Neural progenitor cell (in vitro differentiated cells): ENCODE measurements around the gene SPAG9. TPM values are rescaled to one million over a fixed set of nuclear protein-coding genes. Genes with fewer than 3 reads are reported as not detected.

Experiments used
- DNase-seq: peaks from one replicate; pipeline ENCODE4 v3.0.0-alpha.2; 2016; ENCODE audit warnings: low spot score
- H2AFZ ChIP-seq: fragments of 200-600 bp; sonication (generic); replicated peaks from 2 replicates; pipeline ENCODE4 v1.6.1; 2016; ENCODE audit warnings: antibody characterized with exemption
- H3F3A ChIP-seq: fragments of 200-600 bp; sonication (generic); 2 replicates; pipeline ENCODE4 v1.6.1; 2016; ENCODE audit warnings: antibody characterized with exemption, low read depth
- H3K27ac ChIP-seq: fragments of 200-600 bp; sonication (generic); 2 replicates; pipeline ENCODE4 v1.5.1; 2016; ENCODE audit warnings: mild to moderate bottlenecking
- H3K27me3 ChIP-seq: fragments of 200-600 bp; sonication (generic); 2 replicates; pipeline ENCODE4 v1.6.1; 2016; ENCODE audit warnings: mild to moderate bottlenecking, moderate library complexity
- H3K36me3 ChIP-seq: fragments of 200-600 bp; sonication (generic); 2 replicates; pipeline ENCODE4 v1.5.1; 2016
- H3K4me1 ChIP-seq: fragments of 200-600 bp; sonication (generic); 2 replicates; pipeline ENCODE4 v1.6.1; 2016; ENCODE audit warnings: mixed run types
- H3K4me2 ChIP-seq: fragments of 200-600 bp; sonication (generic); 2 replicates; pipeline ENCODE4 v1.6.1; 2016
- H3K4me3 ChIP-seq: fragments of 200-600 bp; sonication (generic); 2 replicates; pipeline ENCODE4 v1.5.1; 2016
- H3K79me2 ChIP-seq: fragments of 200-600 bp; sonication (generic); 2 replicates; pipeline ENCODE4 v1.6.1; 2016; ENCODE audit warnings: low read depth
- H3K9ac ChIP-seq: fragments of 200-600 bp; sonication (generic); 2 replicates; pipeline ENCODE4 v1.6.1; 2016
- H3K9me3 ChIP-seq: fragments of 200-600 bp; sonication (generic); 2 replicates; pipeline ENCODE4 v1.5.1; 2016; ENCODE audit warnings: low read depth
- H4K20me1 ChIP-seq: fragments of 200-600 bp; sonication (generic); 2 replicates; pipeline ENCODE4 v1.6.1; 2016; ENCODE audit warnings: low read depth
- H3K27ac Mint-ChIP-seq: 3 replicates; pipeline ENCODE4 v1.8.0; 2021; ENCODE audit warnings: mixed read lengths
- H3K27me3 Mint-ChIP-seq: 2 replicates; pipeline ENCODE4 v1.8.0; 2022; ENCODE audit warnings: low read depth, mild to moderate bottlenecking, inconsistent platforms, moderate library complexity, mixed read lengths; ENCODE audit not compliant: insufficient read depth
- H3K36me3 Mint-ChIP-seq: 3 replicates; pipeline ENCODE4 v1.8.0; 2021; ENCODE audit warnings: mixed read lengths
- H3K4me1 Mint-ChIP-seq: 3 replicates; pipeline ENCODE4 v1.8.0; 2021; ENCODE audit warnings: mixed read lengths
- H3K4me3 Mint-ChIP-seq: 3 replicates; pipeline ENCODE4 v1.8.0; 2021; ENCODE audit warnings: mild to moderate bottlenecking, moderate library complexity, mixed read lengths
- H3K9me3 Mint-ChIP-seq: 3 replicates; pipeline ENCODE4 v1.8.0; 2020; ENCODE audit warnings: mixed read lengths
- EZH2 ChIP-seq: fragments of 200-600 bp; sonication (generic); IDR thresholded peaks from 2 replicates; pipeline ENCODE4 v1.6.1; 2017; ENCODE audit warnings: antibody characterized with exemption, mild to moderate bottlenecking, moderate library complexity
- EZH2phosphoT487 ChIP-seq: fragments of 200-600 bp; sonication (generic); IDR thresholded peaks from 2 replicates; pipeline ENCODE4 v1.6.1; 2017; ENCODE audit warnings: antibody characterized with exemption
- total RNA-seq: library from RNA; depleted of rRNA; stranded (reverse); fragments of >200 nt; gene quantifications from 2 replicates; pipeline ENCODE4 v1.2.3, GENCODE V29; 2015; ENCODE audit warnings: low replicate concordance
- TF ChIP-seq, protein P1 (sequence below): fragments of 200-600 bp; sonication (generic); IDR thresholded peaks from 2 replicates; pipeline ENCODE4 v1.5.1; 2017; ENCODE audit warnings: antibody characterized with exemption, mild to moderate bottlenecking

The SPAG9 gene
- total RNA-seq, 1 donor from 2014 or later: 99.5 TPM

DNA sequence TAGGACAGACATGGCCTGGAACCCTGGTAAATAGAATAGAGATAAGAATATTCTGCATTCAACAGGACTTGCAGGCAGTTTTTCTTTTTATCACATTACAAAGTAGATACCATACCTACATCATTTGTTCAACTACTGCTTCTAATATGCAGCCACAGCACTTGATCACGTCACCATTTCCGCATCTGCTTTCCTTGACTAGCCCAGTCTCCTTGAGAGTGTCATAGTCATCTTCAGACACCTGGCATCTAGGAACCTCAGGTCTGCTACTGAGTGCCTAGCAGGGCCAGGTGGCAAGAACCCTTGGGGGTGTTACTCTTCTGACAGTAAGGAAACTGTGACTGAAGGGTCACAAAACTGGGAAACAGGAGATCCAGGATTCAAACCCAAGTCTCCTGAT lies 161.3 kb downstream of the SPAG9 start:
- H3K27ac Mint-ChIP-seq: no peak overlapping the region
- H3K79me2 ChIP-seq: no peaks in the 10 kb centered on the region

DNA sequence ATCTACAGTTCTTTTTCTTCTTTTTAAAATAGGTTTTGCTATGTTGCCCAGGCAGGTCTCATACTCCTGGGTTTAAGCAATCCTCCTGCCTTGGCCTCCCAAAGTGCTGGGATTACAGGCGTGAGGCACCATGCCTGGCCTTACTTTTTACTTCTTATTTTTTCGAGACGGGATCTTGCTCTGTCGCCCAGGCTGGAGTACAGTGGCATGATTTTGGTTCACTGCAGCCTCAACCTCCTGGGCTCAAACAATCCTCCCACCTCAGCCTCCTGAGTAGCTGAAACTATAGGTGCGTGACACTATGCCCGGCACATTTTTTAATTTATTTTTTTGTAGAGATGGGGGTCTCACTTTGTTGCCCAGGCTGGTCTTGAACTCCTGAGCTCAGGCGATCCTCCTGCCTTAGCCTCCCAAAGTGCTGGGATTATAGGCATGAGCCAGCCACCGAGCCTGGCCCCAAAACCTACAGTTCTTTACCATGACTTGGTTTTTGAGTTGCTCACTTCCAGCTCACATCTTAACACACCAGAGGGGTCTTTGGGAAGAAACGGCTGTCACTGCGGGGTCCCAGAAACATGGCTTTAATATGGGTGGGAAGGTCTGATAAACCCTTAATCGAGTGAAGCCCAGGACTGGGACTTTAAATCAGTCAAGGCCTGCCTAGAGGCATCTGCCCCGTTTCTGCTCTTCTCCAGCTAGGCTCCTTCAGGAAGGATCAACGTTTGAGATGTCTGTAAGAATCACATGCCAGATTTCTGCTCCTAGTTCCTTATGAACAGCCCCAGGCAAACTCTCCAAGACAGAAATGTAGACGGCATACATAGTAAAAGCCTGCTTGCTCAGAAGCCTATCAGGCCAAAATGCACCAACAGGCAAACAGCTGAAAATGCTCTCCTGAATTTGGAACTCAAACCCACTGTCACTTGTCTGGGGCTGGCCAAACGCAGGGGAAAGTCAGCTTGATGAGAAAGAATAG lies 162.8 kb downstream of the SPAG9 start:
- no peaks in the 10 kb centered on the region for H3K9me3 Mint-ChIP-seq
- no peaks in the 10 kb centered on the region for H3K79me2 ChIP-seq

More for the DNA sequence above, 161.3 kb downstream of the SPAG9 start:
- Histone ChIP-seq H3K27me3 (no peaks in the 10 kb centered on the region), H3K4me3 (no peak overlapping the region), H3K9ac (no peak overlapping the region), H3K36me3 (no peaks in the 10 kb centered on the region), H3K9me3 (no peaks in the 10 kb centered on the region), H3K4me1 (peaks cover 10% of the 10 kb centered on the region), H2AFZ (no peak overlapping the region), H3K27ac (no peak overlapping the region), H4K20me1 (no peaks in the 10 kb centered on the region), H3K4me2 (no peak overlapping the region), H3F3A (peaks cover 7% of the 10 kb centered on the region)
- Mint-ChIP-seq H3K36me3 (peaks cover 3% of the 10 kb centered on the region), H3K9me3 (no peaks in the 10 kb centered on the region), H3K4me3 (no peak overlapping the region), H3K27me3 (peaks cover 4% of the 10 kb centered on the region), H3K4me1 (peaks cover 16% of the 10 kb centered on the region)
- DNase-seq: no peak
- TF ChIP-seq, protein P1, sequence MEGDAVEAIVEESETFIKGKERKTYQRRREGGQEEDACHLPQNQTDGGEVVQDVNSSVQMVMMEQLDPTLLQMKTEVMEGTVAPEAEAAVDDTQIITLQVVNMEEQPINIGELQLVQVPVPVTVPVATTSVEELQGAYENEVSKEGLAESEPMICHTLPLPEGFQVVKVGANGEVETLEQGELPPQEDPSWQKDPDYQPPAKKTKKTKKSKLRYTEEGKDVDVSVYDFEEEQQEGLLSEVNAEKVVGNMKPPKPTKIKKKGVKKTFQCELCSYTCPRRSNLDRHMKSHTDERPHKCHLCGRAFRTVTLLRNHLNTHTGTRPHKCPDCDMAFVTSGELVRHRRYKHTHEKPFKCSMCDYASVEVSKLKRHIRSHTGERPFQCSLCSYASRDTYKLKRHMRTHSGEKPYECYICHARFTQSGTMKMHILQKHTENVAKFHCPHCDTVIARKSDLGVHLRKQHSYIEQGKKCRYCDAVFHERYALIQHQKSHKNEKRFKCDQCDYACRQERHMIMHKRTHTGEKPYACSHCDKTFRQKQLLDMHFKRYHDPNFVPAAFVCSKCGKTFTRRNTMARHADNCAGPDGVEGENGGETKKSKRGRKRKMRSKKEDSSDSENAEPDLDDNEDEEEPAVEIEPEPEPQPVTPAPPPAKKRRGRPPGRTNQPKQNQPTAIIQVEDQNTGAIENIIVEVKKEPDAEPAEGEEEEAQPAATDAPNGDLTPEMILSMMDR: no peak
- TF ChIP-seq EZH2phosphoT487: no peak
- no peak for TF ChIP-seq EZH2

DNA sequence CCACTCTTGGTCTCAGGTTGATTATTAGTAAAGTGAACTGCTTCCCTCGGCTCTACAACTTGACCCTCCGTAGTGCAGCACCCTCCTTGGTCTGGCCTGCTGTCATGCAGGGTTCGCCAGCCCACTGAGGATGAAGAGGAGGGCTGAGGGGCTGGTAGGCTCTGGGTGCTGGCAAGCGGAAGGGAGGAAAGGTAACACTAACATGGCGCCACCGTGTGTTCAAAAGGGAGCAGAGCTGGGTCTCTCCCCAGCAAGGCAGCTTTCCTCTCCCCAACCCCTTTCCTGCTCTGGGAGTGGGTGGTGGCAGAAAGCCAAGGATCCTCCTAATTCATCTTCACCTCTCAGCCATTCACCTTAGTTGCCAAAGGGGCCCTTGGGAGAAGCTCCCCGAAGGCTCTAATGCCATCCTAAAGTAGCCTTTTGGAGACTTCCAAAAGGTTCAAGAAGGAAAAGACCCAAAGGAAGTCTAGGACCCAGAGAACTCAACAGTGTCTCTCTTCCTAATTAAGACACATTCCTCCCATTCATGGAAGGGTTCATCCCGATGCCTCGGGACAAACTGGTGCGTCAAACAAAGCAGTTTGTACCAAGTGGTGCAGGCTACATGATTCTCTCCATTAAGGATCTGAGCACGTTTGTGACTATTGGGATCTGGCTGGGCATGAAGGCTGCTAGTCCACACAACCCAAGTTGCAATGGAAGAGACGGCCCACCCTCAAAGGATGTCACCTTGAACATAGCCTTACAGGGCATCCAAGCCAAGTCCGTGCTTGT lies 163.7 kb downstream of the SPAG9 start:
- peak; percentile 85 for DNase-seq
- Histone ChIP-seq H4K20me1 (no peaks in the 10 kb centered on the region), H3K79me2 (no peaks in the 10 kb centered on the region), H3K9ac (no peak overlapping the region), H3K36me3 (no peaks in the 10 kb centered on the region), H3K4me1 (peaks cover 19% of the 10 kb centered on the region), H3K4me3 (no peak overlapping the region), H3F3A (peaks cover 7% of the 10 kb centered on the region), H3K27ac (no peak overlapping the region), H3K27me3 (no peaks in the 10 kb centered on the region), H2AFZ (no peak overlapping the region), H3K4me2 (no peak overlapping the region), H3K9me3 (no peaks in the 10 kb centered on the region)
- Mint-ChIP-seq H3K4me3 (no peak overlapping the region), H3K9me3 (no peaks in the 10 kb centered on the region), H3K27ac (no peak overlapping the region), H3K4me1 (peaks cover 19% of the 10 kb centered on the region), H3K27me3 (peaks cover 15% of the 10 kb centered on the region), H3K36me3 (no peaks in the 10 kb centered on the region)
- TF ChIP-seq, protein P1: peak; percentile 73
- TF ChIP-seq EZH2phosphoT487: no peak

More for the DNA sequence above, 162.8 kb downstream of the SPAG9 start:
- H3K27ac ChIP-seq: no peak overlapping the region
- no peak overlapping the region for H2AFZ ChIP-seq
- no peaks in the 10 kb centered on the region for H4K20me1 ChIP-seq
- H3K9me3 ChIP-seq: no peaks in the 10 kb centered on the region
- H3K9ac ChIP-seq: no peak overlapping the region
- no peak overlapping the region for H3K27ac Mint-ChIP-seq
- no peak overlapping the region for H3K4me2 ChIP-seq
- H3K36me3 ChIP-seq: no peaks in the 10 kb centered on the region
- no peak overlapping the region for H3K4me3 ChIP-seq
- H3K27me3 Mint-ChIP-seq: peaks cover 11% of the 10 kb centered on the region
- no peaks in the 10 kb centered on the region for H3K27me3 ChIP-seq
- peaks cover 19% of the 10 kb centered on the region for H3K4me1 Mint-ChIP-seq
- TF ChIP-seq EZH2 (no peak), EZH2phosphoT487 (no peak)
- TF ChIP-seq, protein P1: no peak
- no peak for DNase-seq
- H3K4me3 Mint-ChIP-seq: no peak overlapping the region
- no peaks in the 10 kb centered on the region for H3K36me3 Mint-ChIP-seq
- peaks cover 19% of the 10 kb centered on the region for H3K4me1 ChIP-seq
- H3F3A ChIP-seq: peaks cover 7% of the 10 kb centered on the region
